ENCODE measurements around the gene RPL15. TPM values are rescaled to one million over a fixed set of nuclear protein-coding genes. Genes with fewer than 3 reads are reported as not detected.

RPL15 gene
- total and polyA plus RNA-seq, 2 of the 8 experiments (the other 6 are each of a cell fraction or from before 2014, with no cell fraction given), result 2,819 to 6,473 TPM

DNA sequence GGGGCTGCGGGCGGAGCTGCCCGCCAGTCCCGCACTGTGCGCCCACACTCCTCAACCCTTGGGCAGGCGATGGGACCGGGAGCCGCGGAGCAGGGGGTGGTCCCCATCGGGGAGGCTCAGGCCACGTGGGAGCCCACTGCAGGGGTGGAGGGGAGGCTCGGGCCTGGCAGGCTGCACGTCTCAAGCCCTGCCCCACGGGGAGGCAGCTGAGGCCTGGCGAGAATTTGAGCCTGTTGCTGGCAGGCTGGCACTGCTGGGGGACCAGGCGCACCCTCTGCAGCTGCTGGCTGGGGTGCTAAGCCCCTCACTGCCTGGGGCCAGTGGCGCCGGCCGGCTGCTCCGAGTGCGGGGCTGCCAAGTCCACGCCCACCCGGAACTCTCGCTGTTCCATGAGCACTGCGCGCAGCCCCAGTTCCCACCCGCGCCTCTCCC is 34.4 kb upstream of the RPL15 start:
- H3K79me2 ChIP-seq (ENCODE audit: control insufficient read depth in 1 of 2, insufficient read depth in 2 of 2, low read length in 2 of 2), result peaks cover 3 to 57% of the 10 kb centered on the region in 2 experiments; a peak in 3 of 4 replicates
- H3K4me2 ChIP-seq (ENCODE audit: insufficient read depth in 1 of 2, low read depth in 2 of 2, low read length in 2 of 2), result no peak overlapping the region
- H2BK5ac ChIP-seq (ENCODE audit: low read depth, low read length), result no peak overlapping the region
- FAIRE-seq, result no peak
- ChIA-PET CTCF (ENCODE audit: partially characterized antibody) (interaction anchor here (0.6 to 3.4 kb wide), 8 partner anchors 9 to 123 kb away, joined by 3 to 15 read pairs (median 3); no protein-coding TSS in a partner anchor), POLR2A (ENCODE audit: partially characterized antibody) (interaction anchor here (1.8 to 4.7 kb wide), 2 partner anchors 9 to 35 kb away, joined by 7 to 45 read pairs; partner anchors contain the start of genes NKIRAS1 and RPL15)
- H4K91ac ChIP-seq (replicated peaks; ENCODE audit: insufficient read length, low read length), result no peak overlapping the region
- H2AFZ ChIP-seq (ENCODE audit: low read length), result no peak overlapping the region
- H3K79me1 ChIP-seq (ENCODE audit: low read depth, low read length), result peaks cover 4% of the 10 kb centered on the region
- no peak overlapping the region for H4K8ac ChIP-seq (ENCODE audit: extremely low read depth, insufficient read depth, low read length)
- H3K4me3 ChIP-seq (ENCODE audit: extremely low read depth in 1 of 4, insufficient read depth in 2 of 4, low read depth in 3 of 4, low read length in 4 of 4), result no peak overlapping the region
- no peak overlapping the region for H3K9ac ChIP-seq (replicated peaks in 1 of 4; ENCODE audit: extremely low read depth in 1 of 4, low read depth in 3 of 4, low read length in 3 of 4)
- no peak overlapping the region for H3K18ac ChIP-seq (ENCODE audit: extremely low read depth, low read length)
- no peak overlapping the region for H2BK120ac ChIP-seq (replicated peaks; ENCODE audit: low read depth, low read length)
- peaks cover 0 to 28% (median 10%) of the 10 kb centered on the region in 4 experiments; a peak in 7 of 8 replicates for H3K36me3 ChIP-seq (ENCODE audit: control insufficient read depth in 2 of 4, insufficient read depth in 4 of 4, low read length in 3 of 4)
- H3K14ac ChIP-seq (ENCODE audit: insufficient read length), result no peak overlapping the region
- no peak overlapping the region for H2BK15ac ChIP-seq (ENCODE audit: low read length)
- H4K20me1 ChIP-seq (replicated peaks in 1 of 2; ENCODE audit: control insufficient read depth in 1 of 2, insufficient read depth in 2 of 2, low read length in 2 of 2), result peaks cover 5 to 7% of the 10 kb centered on the region in 2 experiments
- H4K5ac ChIP-seq (ENCODE audit: insufficient read length, low read depth, low read length), result no peak overlapping the region
- H3K27me3 ChIP-seq (replicated peaks in 1 of 4; ENCODE audit: control insufficient read depth in 3 of 4, extremely low read depth in 1 of 4, insufficient read depth in 3 of 4, low read length in 3 of 4), result no peaks in the 10 kb centered on the region
- no peak overlapping the region for H3K4ac ChIP-seq (replicated peaks; ENCODE audit: insufficient read length, low read depth, low read length)
- no peak for DNase-seq (ENCODE audit: low read depth in 1 of 2, low spot score in 2 of 2)
- TF ChIP-seq TEAD4 (IDR thresholded peaks at IDR 0.05; ENCODE audit: low read depth, low read length), result no peak
- TF ChIP-seq RNF2 (IDR thresholded peaks at IDR 0.05; ENCODE audit: borderline replicate concordance, low read depth, low read length, missing control alignments, poor library complexity, severe bottlenecking), result no peak
- no peak for TF ChIP-seq YY1 (IDR thresholded peaks at IDR 0.05; ENCODE audit: low read depth, low read length)
- no peak for TF ChIP-seq KDM5A (IDR thresholded peaks at IDR 0.05; ENCODE audit: low read length)
- TF ChIP-seq CHD1 (IDR thresholded peaks at IDR 0.05; ENCODE audit: low read depth, low read length), result no peak
- no peak for TF ChIP-seq CBX5 (IDR thresholded peaks at IDR 0.05; ENCODE audit: low read depth, low read length)
- peaks cover 9 to 17% of the 10 kb centered on the region in 2 experiments; a peak in 3 of 4 replicates for H3K9me3 ChIP-seq (ENCODE audit: insufficient read depth in 2 of 2, low read depth in 1 of 2, low read length in 1 of 2)
- H2AK5ac ChIP-seq (ENCODE audit: low read depth, low read length), result no peak overlapping the region
- H3K4me1 ChIP-seq (replicated peaks in 1 of 4; ENCODE audit: control insufficient read depth in 3 of 4, insufficient read depth in 4 of 4, low read length in 3 of 4), result no peaks in the 10 kb centered on the region
- no peak overlapping the region for H2BK12ac ChIP-seq (ENCODE audit: low read depth, low read length)
- no peaks in the 10 kb centered on the region for H3K23me2 ChIP-seq (ENCODE audit: low read depth, low read length)
- H3K27ac ChIP-seq (ENCODE audit: low read depth, low read length), result no peak overlapping the region
- 99% methylated on average over 10 of the region's 28 CpGs; no CpG with 5 or more reads in 1 of the 2 experiments for WGBS, 2 experiments (ENCODE audit: extremely low coverage in 1 of 2, insufficient coverage in 1 of 2, insufficient read length in 1 of 2, insufficient replicate concordance in 2 of 2, low coverage in 1 of 2, low lambda C conversion rate in 2 of 2, missing lambda C conversion rate in 1 of 2)
- no peak overlapping the region for H3K56ac ChIP-seq (replicated peaks; ENCODE audit: insufficient read length, low read depth, low read length)
- no peak overlapping the region for H3K23ac ChIP-seq (ENCODE audit: insufficient read length)
- H2BK20ac ChIP-seq (ENCODE audit: low read length), result no peak overlapping the region

Data from H1 (cell line).